Naive B cell (primary cell): Measurements from ENCODE around the gene SPACA4. TPM values are rescaled to one million over a fixed set of nuclear protein-coding genes. Genes with fewer than 3 reads are reported as not detected.
A peak's percentile ranks its signal among the peaks of the same experiment; 100 is the strongest.

Experiments used
- ATAC-seq, 2 donors: fragments of 150-1000 bp; cut with Tn5 transposase; 2 replicates each; pipeline ENCODE4 v1.10.0; 2021; ENCODE audit warnings: low read depth in 2 of 2, mild to moderate bottlenecking in 2 of 2, moderate library complexity in 2 of 2
- DNase-seq: peaks from one replicate; pipeline ENCODE4 v3.0.0; 2022
- H3K27ac Mint-ChIP-seq, 6 donors: one replicate each; pipeline ENCODE4 v1.8.0; 2020 to 2022; ENCODE audit warnings: mild to moderate bottlenecking in 6 of 6, mixed read lengths in 6 of 6, moderate library complexity in 5 of 6, inconsistent platforms in 2 of 6
- H3K27me3 Mint-ChIP-seq, 3 donors: one replicate each; pipeline ENCODE4 v1.8.0; 2021 to 2022; ENCODE audit warnings: mixed read lengths in 3 of 3, mild to moderate bottlenecking in 1 of 3
- H3K36me3 Mint-ChIP-seq, 2 donors: one replicate each; pipeline ENCODE4 v1.8.0; 2020 to 2022; ENCODE audit warnings: mixed read lengths in 2 of 2, inconsistent platforms in 1 of 2, mild to moderate bottlenecking in 1 of 2
- H3K4me1 Mint-ChIP-seq, 3 donors: one replicate each; pipeline ENCODE4 v1.8.0; 2020 to 2022; ENCODE audit warnings: mixed read lengths in 3 of 3, inconsistent platforms in 1 of 3, mild to moderate bottlenecking in 1 of 3, moderate library complexity in 1 of 3
- H3K4me3 Mint-ChIP-seq, 8 donors: one replicate each; pipeline ENCODE4 v1.8.0; 2020 to 2022; ENCODE audit warnings: mild to moderate bottlenecking in 8 of 8, mixed read lengths in 8 of 8, moderate library complexity in 8 of 8, inconsistent platforms in 2 of 8
- H3K9me3 Mint-ChIP-seq, 7 donors: one replicate each; pipeline ENCODE4 v1.8.0; 2020 to 2022; ENCODE audit warnings: mixed read lengths in 7 of 7, mild to moderate bottlenecking in 5 of 7, inconsistent platforms in 2 of 7, moderate library complexity in 1 of 7
- polyA plus RNA-seq, 6 donors: library from polyadenylated mRNA; unstranded; fragments of 300-500 nt; fragmentation: Illumina TruSeq; gene quantifications; one replicate each; pipeline ENCODE4 v1.2.3, GENCODE V29; 2021; ENCODE audit warnings: low read depth in 6 of 6

Gene SPACA4
- polyA plus RNA-seq, 6 donors from 2014 or later: not detected

- peak overlapping the region; percentile 90 to 99 (median 97) for H3K4me3 Mint-ChIP-seq
- no peaks in the 10 kb centered on the region for H3K36me3 Mint-ChIP-seq
- H3K27me3 Mint-ChIP-seq: no peaks in the 10 kb centered on the region
- no peaks in the 10 kb centered on the region for H3K9me3 Mint-ChIP-seq
- peaks cover 37 to 45% (median 44%) of the 10 kb centered on the region in 3 donors for H3K4me1 Mint-ChIP-seq
- DNase-seq (no peak), ATAC-seq (no peak)
- H3K27ac Mint-ChIP-seq: peak overlapping the region in 3 of 6 donors; percentile 26 to 98 (median 98)
These were observed 10.8 kb downstream of the SPACA4 start for GRCh38 chr19:48617146-48617937.

DNA sequence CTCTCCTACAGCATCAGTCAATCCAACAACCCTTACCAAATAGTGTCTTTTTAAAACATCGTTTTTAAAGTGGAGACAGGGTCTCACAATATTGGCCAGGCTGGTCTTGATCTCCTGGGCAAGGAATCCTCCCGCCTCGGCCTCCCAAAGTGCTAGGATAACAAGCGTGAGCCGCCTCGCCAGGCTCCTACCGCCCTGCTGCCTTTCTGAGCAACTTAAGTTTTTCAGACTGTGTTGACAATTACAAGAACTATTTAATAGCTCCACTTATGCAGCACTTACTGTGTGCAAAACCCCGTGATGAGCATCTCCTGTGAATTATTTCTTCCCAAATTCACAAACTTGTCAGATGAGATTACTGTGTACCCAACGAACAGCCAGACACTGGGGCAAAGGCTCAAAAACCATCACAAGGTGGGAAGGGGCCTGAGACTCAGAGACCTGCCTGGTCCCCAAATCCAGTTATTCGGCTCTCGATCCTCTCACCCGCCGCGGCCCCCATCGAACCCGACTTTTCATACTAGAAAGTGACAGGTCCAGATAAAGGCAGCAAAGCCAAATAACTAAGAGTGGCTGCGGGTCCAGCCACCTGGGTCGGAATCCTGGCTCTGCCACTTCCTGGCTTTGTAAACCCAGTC is 11.9 kb downstream of the SPACA4 start:
- no peaks in the 10 kb centered on the region for H3K36me3 Mint-ChIP-seq
- no peaks in the 10 kb centered on the region for H3K9me3 Mint-ChIP-seq
- DNase-seq (no peak), ATAC-seq (no peak)
- H3K4me3 Mint-ChIP-seq: peak overlapping the region; percentile 90 to 99 (median 97)
- no peaks in the 10 kb centered on the region for H3K27me3 Mint-ChIP-seq
- H3K27ac Mint-ChIP-seq: peak overlapping the region; percentile 96 to 98 (median 98)
- peaks cover 43 to 51% (median 50%) of the 10 kb centered on the region in 3 donors for H3K4me1 Mint-ChIP-seq

DNA sequence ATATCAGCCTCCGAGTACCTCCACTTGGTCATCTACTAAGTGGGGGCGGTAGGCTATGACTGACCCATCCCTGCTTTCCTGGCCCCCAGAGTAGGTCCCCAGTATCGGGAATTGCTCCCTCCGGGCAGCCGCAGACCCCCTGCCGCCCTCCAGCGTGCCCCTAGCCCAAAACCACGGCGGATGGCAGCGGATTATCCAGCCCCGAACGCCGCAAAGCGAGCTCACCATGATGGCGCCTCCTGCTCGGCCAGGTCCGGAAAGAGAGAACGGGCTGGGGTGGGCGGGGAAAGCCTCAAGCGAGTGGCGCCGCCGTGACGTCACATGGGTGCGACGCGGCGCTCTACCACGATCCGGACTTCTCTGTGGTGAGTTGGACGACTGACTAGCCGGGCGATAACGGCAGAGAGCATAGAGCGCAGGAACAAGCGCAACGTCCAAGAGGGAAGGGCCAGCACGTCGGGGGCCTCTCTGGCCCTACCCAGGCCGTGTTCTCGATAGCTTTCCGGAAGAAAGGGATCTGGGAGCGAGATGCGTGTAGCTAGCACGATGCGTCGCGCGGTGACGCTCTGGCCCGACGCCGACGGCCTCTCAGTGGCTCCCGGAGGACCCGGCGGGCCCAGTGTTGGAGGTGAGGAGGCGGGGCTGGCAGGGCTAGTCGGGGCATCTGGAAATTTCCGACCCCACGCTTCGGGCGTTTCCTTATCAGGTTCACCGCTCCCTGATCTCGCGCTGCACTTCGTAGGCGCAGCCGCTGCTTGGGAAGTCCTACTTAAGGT is 12.6 kb downstream of the SPACA4 start, which contains the start of the genes RPL18 and SPHK2:
Gene RPL18 (minus strand): TSS at position 263 of the 776 bp plus-strand sequence. CDS start 35 bp downstream, at position 228.
Gene SPHK2 (plus strand): TSS at position 591 of the 776 bp plus-strand sequence. CDS start 1,009 bp downstream, outside the sequence.
- H3K27me3 Mint-ChIP-seq: no peaks in the 10 kb centered on the region
- ATAC-seq (peak; percentile 80 to 84), DNase-seq (peak; percentile 96)
- peak within 1 kb of the TSS; percentile 90 to 99 (median 97) for H3K4me3 Mint-ChIP-seq
- peaks cover 5 to 6% of the 10 kb centered on the region in 2 donors for H3K36me3 Mint-ChIP-seq
- H3K9me3 Mint-ChIP-seq: no peaks in the 10 kb centered on the region
- peak within 1 kb of the TSS; percentile 96 to 98 (median 98) for H3K27ac Mint-ChIP-seq
- H3K4me1 Mint-ChIP-seq: peaks cover 44 to 53% (median 50%) of the 10 kb centered on the region in 3 donors

DNA sequence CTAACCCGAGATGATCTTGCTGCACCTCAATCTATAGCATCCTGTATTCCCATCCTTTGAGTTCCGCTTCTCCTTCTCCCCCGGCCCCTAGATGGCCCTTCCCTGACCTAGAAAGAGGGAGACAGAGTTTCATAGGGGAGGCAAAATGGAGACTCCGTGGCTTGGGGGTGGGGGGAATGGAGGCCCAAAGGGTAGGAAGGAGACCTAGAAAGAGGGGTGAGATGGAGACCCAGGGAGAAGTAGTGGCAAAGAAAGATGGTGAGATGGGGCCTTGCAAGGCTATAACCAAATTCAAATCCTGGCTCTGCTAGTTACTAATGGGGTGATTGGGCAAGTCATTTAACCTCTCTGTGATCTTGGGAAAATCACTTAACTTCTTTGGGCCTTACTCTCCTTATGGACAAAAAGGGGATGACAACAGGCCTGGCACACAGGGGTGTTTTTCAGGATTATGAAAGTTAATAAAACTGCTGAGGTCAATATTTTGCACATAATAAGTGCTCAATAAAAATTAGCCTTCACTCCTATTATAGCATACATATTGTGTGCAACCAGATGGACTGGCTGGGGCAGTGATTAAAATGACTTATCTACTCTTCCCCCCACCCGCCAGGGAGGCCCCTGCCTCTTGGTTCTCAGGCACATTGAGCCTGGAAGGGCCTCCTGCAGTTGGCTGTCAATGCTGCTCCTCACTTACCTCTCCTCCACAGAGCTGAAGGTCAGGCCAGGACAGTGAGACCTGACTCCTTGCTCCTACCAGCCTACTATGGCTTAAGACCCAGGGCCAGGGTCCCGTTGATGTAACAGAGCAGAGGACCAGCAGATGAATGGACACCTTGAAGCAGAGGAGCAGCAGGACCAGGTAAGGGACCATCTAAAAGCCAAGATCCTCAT is 13.4 kb downstream of the SPACA4 start:
- H3K4me1 Mint-ChIP-seq: peaks cover 48 to 57% (median 57%) of the 10 kb centered on the region in 3 donors
- DNase-seq: no peak
- H3K36me3 Mint-ChIP-seq: peaks cover 5 to 7% of the 10 kb centered on the region in 2 donors
- peak overlapping the region; percentile 90 to 99 (median 97) for H3K4me3 Mint-ChIP-seq
- no peak for ATAC-seq
- no peaks in the 10 kb centered on the region for H3K9me3 Mint-ChIP-seq
- peak overlapping the region; percentile 96 to 98 (median 98) for H3K27ac Mint-ChIP-seq
- no peaks in the 10 kb centered on the region for H3K27me3 Mint-ChIP-seq

DNA sequence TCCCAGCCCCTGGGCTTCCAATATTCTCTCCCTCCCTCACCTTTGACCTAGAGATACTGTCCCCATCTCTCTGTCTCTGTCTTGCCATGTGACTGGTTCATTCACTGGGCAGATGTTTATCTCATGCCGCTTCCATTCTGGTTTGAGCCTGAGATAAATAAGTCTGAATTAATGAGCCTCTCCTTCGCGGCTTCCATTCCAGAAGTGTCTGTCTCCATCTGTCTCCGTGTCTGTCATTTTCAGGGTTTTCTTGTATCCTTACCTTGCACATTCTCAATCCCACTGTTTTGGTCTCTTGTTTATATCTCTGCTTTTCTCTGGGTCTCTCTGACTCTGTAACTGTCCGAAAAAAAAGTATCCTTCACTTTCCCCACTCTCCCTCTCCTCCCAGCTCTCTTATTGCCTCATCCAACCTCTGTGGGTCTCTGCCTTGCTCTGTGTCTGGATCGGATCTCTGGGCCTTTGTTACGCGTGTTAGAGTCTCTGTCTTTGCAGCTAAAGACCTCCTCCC is 17.1 kb downstream of the SPACA4 start:
- peak overlapping the region; percentile 75 to 97 (median 94) for H3K27ac Mint-ChIP-seq
- H3K36me3 Mint-ChIP-seq: peaks cover 5 to 7% of the 10 kb centered on the region in 2 donors
- no peaks in the 10 kb centered on the region for H3K27me3 Mint-ChIP-seq
- H3K4me3 Mint-ChIP-seq: peak overlapping the region; percentile 79 to 97 (median 90)
- ATAC-seq (no peak), DNase-seq (no peak)
- peaks cover 34 to 49% (median 39%) of the 10 kb centered on the region in 3 donors for H3K4me1 Mint-ChIP-seq
- H3K9me3 Mint-ChIP-seq: no peaks in the 10 kb centered on the region

GRCh38 chr19:48624067-48624594 is 17.6 kb downstream of the SPACA4 start:
- Mint-ChIP-seq H3K9me3 (no peaks in the 10 kb centered on the region), H3K36me3 (peaks cover 5 to 7% of the 10 kb centered on the region in 2 donors), H3K4me1 (peaks cover 32 to 46% (median 38%) of the 10 kb centered on the region in 3 donors), H3K27me3 (no peaks in the 10 kb centered on the region), H3K27ac (peak overlapping the region; percentile 75 to 97 (median 94)), H3K4me3 (peak overlapping the region; percentile 79 to 97 (median 90))
- peak; percentile 94 for DNase-seq
- ATAC-seq: peak; percentile 72 to 73

DNA sequence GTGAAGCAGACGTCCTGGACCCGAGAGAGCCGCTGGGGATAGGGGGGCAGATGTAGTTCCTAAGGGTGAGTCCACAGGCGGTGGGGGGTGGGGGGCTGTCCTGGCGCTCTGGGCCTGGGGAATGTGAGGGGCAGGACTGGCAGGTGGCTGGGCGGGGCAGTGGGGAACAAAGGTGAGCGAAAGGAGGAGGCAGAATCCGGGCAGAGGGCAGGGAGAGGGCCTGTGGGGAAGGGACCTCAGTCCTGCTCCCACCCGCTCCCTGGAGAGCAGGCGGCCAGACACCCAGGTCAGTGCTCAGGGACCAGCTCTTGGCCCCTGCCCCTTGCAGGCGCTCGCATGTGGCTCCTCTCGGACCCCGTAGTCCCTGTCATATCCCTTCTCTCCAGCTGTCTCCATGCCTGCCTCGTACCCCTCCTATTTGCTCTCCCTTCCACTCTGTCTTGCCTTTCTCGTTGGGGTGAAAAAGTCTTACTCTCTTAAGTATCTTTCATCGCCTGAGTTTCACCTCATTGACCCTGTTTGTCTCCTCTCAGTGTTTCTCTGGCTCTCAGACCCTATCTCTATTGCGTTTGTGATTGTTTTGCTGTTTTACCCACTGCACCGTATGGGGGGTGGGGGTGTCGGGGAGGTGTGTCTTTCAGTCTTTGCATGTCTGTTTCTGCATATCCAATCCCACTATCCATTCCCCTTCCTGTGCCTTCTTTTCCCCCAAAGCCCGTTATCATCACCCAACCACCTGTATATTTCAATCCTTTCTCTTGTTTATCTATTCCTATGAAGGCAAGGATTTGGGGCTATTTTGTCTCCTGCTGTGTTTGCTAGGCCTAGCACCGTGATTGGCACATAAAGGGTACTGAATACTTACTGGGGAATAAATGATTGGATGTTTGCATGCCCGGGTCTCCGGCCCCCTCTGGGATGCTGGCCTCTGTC is 18.5 kb downstream of the SPACA4 start:
- Mint-ChIP-seq H3K9me3 (no peaks in the 10 kb centered on the region), H3K27me3 (no peaks in the 10 kb centered on the region), H3K27ac (peak overlapping the region in 3 of 6 donors; percentile 11 to 91 (median 89)), H3K4me1 (peaks cover 26 to 38% (median 30%) of the 10 kb centered on the region in 3 donors), H3K4me3 (peak overlapping the region; percentile 6 to 81 (median 68)), H3K36me3 (peaks cover 5 to 7% of the 10 kb centered on the region in 2 donors)
- DNase-seq (no peak), ATAC-seq (no peak)

DNA sequence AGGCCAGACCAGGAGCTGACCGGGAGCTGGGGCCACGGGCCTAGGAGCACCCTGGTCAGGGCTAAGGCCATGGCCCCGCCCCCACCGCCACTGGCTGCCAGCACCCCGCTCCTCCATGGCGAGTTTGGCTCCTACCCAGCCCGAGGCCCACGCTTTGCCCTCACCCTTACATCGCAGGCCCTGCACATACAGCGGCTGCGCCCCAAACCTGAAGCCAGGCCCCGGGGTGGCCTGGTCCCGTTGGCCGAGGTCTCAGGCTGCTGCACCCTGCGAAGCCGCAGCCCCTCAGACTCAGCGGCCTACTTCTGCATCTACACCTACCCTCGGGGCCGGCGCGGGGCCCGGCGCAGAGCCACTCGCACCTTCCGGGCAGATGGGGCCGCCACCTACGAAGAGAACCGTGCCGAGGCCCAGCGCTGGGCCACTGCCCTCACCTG is 19.4 kb downstream of the SPACA4 start:
- no peaks in the 10 kb centered on the region for H3K9me3 Mint-ChIP-seq
- no peak for ATAC-seq
- DNase-seq: no peak
- H3K27me3 Mint-ChIP-seq: no peaks in the 10 kb centered on the region
- peaks cover 26 to 43% (median 26%) of the 10 kb centered on the region in 3 donors for H3K4me1 Mint-ChIP-seq
- no peak overlapping the region for H3K27ac Mint-ChIP-seq
- H3K4me3 Mint-ChIP-seq: peak overlapping the region in 1 of 8 donors; percentile 28
- peaks cover 5 to 7% of the 10 kb centered on the region in 2 donors for H3K36me3 Mint-ChIP-seq

- Mint-ChIP-seq H3K4me3 (peak overlapping the region in 1 of 8 donors; percentile 55), H3K9me3 (no peaks in the 10 kb centered on the region), H3K36me3 (peaks cover 5 to 7% of the 10 kb centered on the region in 2 donors), H3K27ac (peak overlapping the region in 1 of 6 donors; percentile 66), H3K27me3 (no peaks in the 10 kb centered on the region), H3K4me1 (peaks cover 26 to 47% (median 30%) of the 10 kb centered on the region in 3 donors)
- no peak for DNase-seq
- no peak for ATAC-seq
These were observed 20.8 kb downstream of the SPACA4 start for GRCh38 chr19:48627201-48627864.

DNA sequence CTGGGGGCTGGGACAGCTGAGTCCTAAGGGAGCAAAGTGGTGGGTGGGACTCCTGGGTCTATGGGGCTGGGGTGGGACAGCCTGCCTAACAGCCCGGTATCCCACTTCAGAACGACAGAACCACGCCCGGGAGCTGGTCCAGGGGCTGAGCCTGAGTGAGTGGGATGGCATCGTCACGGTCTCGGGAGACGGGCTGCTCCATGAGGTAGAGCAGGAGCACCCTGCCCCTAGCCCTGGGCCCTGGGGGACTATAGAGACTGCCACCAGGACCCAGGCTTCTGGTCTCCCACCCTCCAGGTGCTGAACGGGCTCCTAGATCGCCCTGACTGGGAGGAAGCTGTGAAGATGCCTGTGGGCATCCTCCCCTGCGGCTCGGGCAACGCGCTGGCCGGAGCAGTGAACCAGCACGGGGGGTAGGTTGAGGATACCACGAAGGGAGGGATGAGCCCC is 21.3 kb downstream of the SPACA4 start:
- Mint-ChIP-seq H3K36me3 (peaks cover 5 to 7% of the 10 kb centered on the region in 2 donors), H3K27me3 (no peaks in the 10 kb centered on the region), H3K4me3 (no peak overlapping the region), H3K27ac (peak overlapping the region in 1 of 6 donors; percentile 66), H3K9me3 (no peaks in the 10 kb centered on the region), H3K4me1 (peaks cover 23 to 43% (median 31%) of the 10 kb centered on the region in 3 donors)
- ATAC-seq: no peak
- no peak for DNase-seq
